Endometrial microvascular endothelial cells (primary cell): ENCODE measurements around the gene NELL1. TPM values are rescaled to one million over a fixed set of nuclear protein-coding genes. Genes with fewer than 3 reads are reported as not detected.
"Not testable (repeated sequence)": the region's sequence is repeated elsewhere in the genome, so short reads cannot be mapped to it uniquely, and the experiment has no call there.

Experiments
- in situ Hi-C: cut with HindIII; loops from 2 replicates; pipeline ENCODE4 v1.10.0; 2017; ENCODE audit warnings: low sequenced_read_pairs, low pct_unique_long_range_greater_than_20kb; ENCODE audit errors: inconsistent ontology term
- total RNA-seq: library from RNA; depleted of rRNA; stranded (reverse); fragments of >200 nt; gene quantifications from one replicate; pipeline ENCODE4 v1.2.3, GENCODE V29; 2015; ENCODE audit errors: inconsistent ontology term

Gene NELL1
- total RNA-seq, 1 donor from 2014 or later: not detected

GRCh38 chr11:21122523-21122922 lies 453.1 kb downstream of the NELL1 start:
- in situ Hi-C loops: no loop called here

- in situ Hi-C loops: no loop called here
These were observed 462.8 kb downstream of the NELL1 start for GRCh38 chr11:21132146-21132720.

- in situ Hi-C loops: no loop called here
These were observed 463.9 kb downstream of the NELL1 start for GRCh38 chr11:21133244-21133643.

GRCh38 chr11:21133722-21134121 lies 464.3 kb downstream of the NELL1 start:
- in situ Hi-C loops: no loop called here

- in situ Hi-C loops: no loop called here
These were observed 468.4 kb downstream of the NELL1 start for GRCh38 chr11:21137803-21138202.

- in situ Hi-C loops: not testable (repeated sequence)
These were observed 472.2 kb downstream of the NELL1 start for GRCh38 chr11:21141557-21141956.

GRCh38 chr11:21142007-21142406 lies 472.6 kb downstream of the NELL1 start:
- in situ Hi-C loops: no loop called here

GRCh38 chr11:21144531-21144930 lies 475.1 kb downstream of the NELL1 start:
- in situ Hi-C loops: no loop called here

- in situ Hi-C loops: no loop called here
These were observed 479.0 kb downstream of the NELL1 start for GRCh38 chr11:21148376-21148775.

GRCh38 chr11:21160140-21160539 lies 490.8 kb downstream of the NELL1 start:
- in situ Hi-C loops: no loop called here

GRCh38 chr11:21169639-21170038 lies 500.3 kb downstream of the NELL1 start:
- in situ Hi-C loops: no loop called here

- in situ Hi-C loops: no loop called here
These were observed 504.1 kb downstream of the NELL1 start for GRCh38 chr11:21173476-21173875.

GRCh38 chr11:21174781-21175180 lies 505.4 kb downstream of the NELL1 start:
- in situ Hi-C loops: no loop called here

- in situ Hi-C loops: no loop called here
These were observed 508.0 kb downstream of the NELL1 start for GRCh38 chr11:21177379-21177778.

- in situ Hi-C loops: no loop called here
These were observed 510.4 kb downstream of the NELL1 start for GRCh38 chr11:21179770-21180169.

GRCh38 chr11:21180182-21180581 lies 510.8 kb downstream of the NELL1 start:
- in situ Hi-C loops: no loop called here

GRCh38 chr11:21185959-21186358 lies 516.6 kb downstream of the NELL1 start:
- in situ Hi-C loops: no loop called here

GRCh38 chr11:21190181-21190580 lies 520.8 kb downstream of the NELL1 start:
- in situ Hi-C loops: no loop called here

GRCh38 chr11:21195995-21196394 lies 526.6 kb downstream of the NELL1 start:
- in situ Hi-C loops: no loop called here

GRCh38 chr11:21198498-21198897 lies 529.1 kb downstream of the NELL1 start:
- in situ Hi-C loops: no loop called here

- in situ Hi-C loops: no loop called here
These were observed 535.8 kb downstream of the NELL1 start for GRCh38 chr11:21205205-21205604.
